Ishikawa (cell line): ENCODE measurements around the gene ZNF358.

ENCODE experiments used
- EGR1 ChIP-seq: IDR thresholded peaks from 2 replicates; pipeline ENCODE4 v1.6.1; 2012
- EP300 ChIP-seq: IDR thresholded peaks from 2 replicates; pipeline ENCODE4 v1.6.1; 2012; ENCODE audit warnings: borderline replicate concordance
- FOXM1 ChIP-seq: IDR thresholded peaks from 2 replicates; pipeline ENCODE4 v1.6.1; 2012; ENCODE audit warnings: low read depth, borderline replicate concordance
- MAX ChIP-seq: IDR thresholded peaks from 2 replicates; pipeline ENCODE4 v1.6.1; 2012
- NFIC ChIP-seq: IDR thresholded peaks from 2 replicates; pipeline ENCODE4 v1.6.1; 2012
- RAD21 ChIP-seq: IDR thresholded peaks from 2 replicates; pipeline ENCODE4 v1.6.1; 2012; ENCODE audit warnings: low read depth
- REST ChIP-seq: IDR thresholded peaks from 2 replicates; pipeline ENCODE4 v1.6.1; 2012; ENCODE audit warnings: low read depth, mild to moderate bottlenecking
- TAF1 ChIP-seq: IDR thresholded peaks from 2 replicates; pipeline ENCODE4 v1.6.1; 2012; ENCODE audit warnings: low read depth, mild to moderate bottlenecking
- TCF12 ChIP-seq: IDR thresholded peaks from 2 replicates; pipeline ENCODE4 v1.6.1; 2012; ENCODE audit warnings: low read depth
- YY1 ChIP-seq: IDR thresholded peaks from 2 replicates; pipeline ENCODE4 v1.6.1; 2012; ENCODE audit warnings: low read depth

- no peak for TF ChIP-seq YY1
- no peak for TF ChIP-seq REST
- no peak for TF ChIP-seq EP300
- TF ChIP-seq MAX, result no peak
- no peak for TF ChIP-seq TCF12
- no peak for TF ChIP-seq TAF1
- no peak for TF ChIP-seq NFIC
- TF ChIP-seq FOXM1, result no peak
- TF ChIP-seq RAD21, result no peak
- TF ChIP-seq EGR1, result no peak
Observed at GRCh38 chr19:7483720-7484201, 32.1 kb upstream of the ZNF358 start.
